Thyroid gland (tissue), 4 donors: ENCODE data around the gene DNM3.

Experiments used
- CTCF ChIP-seq, 6 experiments: fragments of 200-600 bp in 3 of 6; fragments of 450-650 bp in 3 of 6; sonication (generic) in 3 of 6; IDR thresholded peaks; one replicate each; pipeline ENCODE4 v1.5.1; 2016 to 2019; ENCODE audit warnings: antibody characterized with exemption in 6 of 6, mild to moderate bottlenecking in 2 of 6, inconsistent platforms in 1 of 6, moderate library complexity in 1 of 6
- POLR2A ChIP-seq, 2 donors: fragments of 450-650 bp; IDR thresholded peaks; one replicate each; pipeline ENCODE4 v1.6.1; 2017; ENCODE audit warnings: antibody characterized with exemption in 2 of 2, mild to moderate bottlenecking in 2 of 2, moderate library complexity in 1 of 2

DNA sequence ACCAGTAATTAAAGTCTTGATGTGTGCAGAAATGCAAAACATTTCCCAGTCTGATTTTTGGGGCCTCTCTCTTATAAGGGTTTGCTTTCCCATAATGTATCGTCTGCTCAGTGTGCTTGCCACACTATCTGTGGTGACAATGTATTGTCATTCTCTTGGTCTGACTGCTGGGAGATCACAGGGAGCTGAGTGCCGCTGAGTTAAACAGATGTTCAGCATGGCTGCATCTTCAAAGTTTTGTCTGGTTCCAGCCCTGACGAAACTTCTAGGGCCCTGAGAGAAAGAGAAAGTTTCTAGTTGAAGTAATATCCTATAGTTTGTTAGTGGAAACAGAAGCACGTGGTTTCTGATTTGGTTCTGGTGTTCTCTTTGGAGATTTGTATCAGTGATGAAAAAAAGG, 42.6 kb downstream of the DNM3 start:
- TF ChIP-seq CTCF (IDR thresholded peaks at IDR 0.05) = no peak
- TF ChIP-seq POLR2A (IDR thresholded peaks at IDR 0.05) = no peak
